H9 (cell line): ENCODE data around the gene OR10AD1. TPM values are rescaled to one million over a fixed set of nuclear protein-coding genes. Genes with fewer than 3 reads are reported as not detected.

ENCODE experiments used
- DNase-seq: peaks from one replicate; pipeline ENCODE4 v3.0.0-alpha.2; 2017
- H2AFZ ChIP-seq: one replicate; pipeline ENCODE4 v1.6.1; 2013; ENCODE audit warnings: mild to moderate bottlenecking, low read length, control low read depth, moderate library complexity
- H2AK5ac ChIP-seq: 2 replicates; pipeline ENCODE4 v1.6.1; 2013; ENCODE audit warnings: low read length, control low read depth, mixed read lengths; ENCODE audit not compliant: insufficient read length
- H2BK120ac ChIP-seq: one replicate; pipeline ENCODE4 v1.6.1; 2013; ENCODE audit warnings: low read depth, mild to moderate bottlenecking, low read length, control low read depth, inconsistent platforms; ENCODE audit not compliant: poor library complexity, severe bottlenecking
- H2BK12ac ChIP-seq: 2 replicates; pipeline ENCODE4 v1.6.1; 2013; ENCODE audit warnings: low read length, control low read depth, mixed read lengths, low read depth; ENCODE audit not compliant: insufficient read length
- H2BK15ac ChIP-seq: 2 replicates; pipeline ENCODE4 v1.6.1; 2013; ENCODE audit warnings: low read depth, low read length, control low read depth
- H2BK20ac ChIP-seq: one replicate; pipeline ENCODE4 v1.6.1; 2013; ENCODE audit warnings: low read depth, mild to moderate bottlenecking, low read length, control low read depth, inconsistent platforms; ENCODE audit not compliant: poor library complexity, severe bottlenecking
- H2BK5ac ChIP-seq: 2 replicates; pipeline ENCODE4 v1.6.1; 2013; ENCODE audit warnings: low read length, control low read depth, mixed read lengths; ENCODE audit not compliant: insufficient read length
- H3K14ac ChIP-seq: 2 replicates; pipeline ENCODE4 v1.6.1; 2013; ENCODE audit warnings: low read length, control low read depth; ENCODE audit not compliant: insufficient read depth
- H3K18ac ChIP-seq: 2 replicates; pipeline ENCODE4 v1.6.1; 2013; ENCODE audit warnings: low read depth, mild to moderate bottlenecking, mixed read lengths, low read length, control low read depth; ENCODE audit not compliant: insufficient read length
- H3K23ac ChIP-seq: 2 replicates; pipeline ENCODE4 v1.6.1; 2013; ENCODE audit warnings: low read length, control low read depth, mixed read lengths, low read depth; ENCODE audit not compliant: insufficient read length
- H3K23me2 ChIP-seq: 2 replicates; pipeline ENCODE4 v1.6.1; 2013; ENCODE audit warnings: low read depth, mild to moderate bottlenecking, mixed read lengths, low read length, control low read depth; ENCODE audit not compliant: insufficient read length, poor library complexity, severe bottlenecking
- H3K27ac ChIP-seq: 2 replicates; pipeline ENCODE4 v1.5.1; 2013; ENCODE audit warnings: low read length, control low read depth, mixed read lengths, low read depth; ENCODE audit not compliant: insufficient read length
- H3K27me3 ChIP-seq: 2 replicates; pipeline ENCODE4 v1.6.1; 2013; ENCODE audit warnings: low read length, control low read depth, inconsistent platforms; ENCODE audit not compliant: insufficient read depth
- H3K4ac ChIP-seq: 2 replicates; pipeline ENCODE4 v1.6.1; 2013; ENCODE audit warnings: low read depth, mild to moderate bottlenecking, control low read depth, inconsistent platforms, low read length, moderate library complexity
- H3K4me1 ChIP-seq: 2 replicates; pipeline ENCODE4 v1.6.1; 2013; ENCODE audit warnings: low read length, control low read depth, inconsistent platforms; ENCODE audit not compliant: insufficient read depth
- H3K4me2 ChIP-seq: 2 replicates; pipeline ENCODE4 v1.6.1; 2013; ENCODE audit warnings: low read length, control low read depth, mixed read lengths; ENCODE audit not compliant: insufficient read length, insufficient read depth
- H3K56ac ChIP-seq: 2 replicates; pipeline ENCODE4 v1.6.1; 2013; ENCODE audit warnings: low read depth, mild to moderate bottlenecking, mixed read lengths, low read length, control low read depth; ENCODE audit not compliant: insufficient read length
- H3K79me1 ChIP-seq: 2 replicates; pipeline ENCODE4 v1.6.1; 2013; ENCODE audit warnings: low read depth, mild to moderate bottlenecking, moderate library complexity, low read length, control low read depth, inconsistent platforms; ENCODE audit not compliant: insufficient read depth, poor library complexity, severe bottlenecking
- H3K79me2 ChIP-seq: 2 replicates; pipeline ENCODE4 v1.6.1; 2013; ENCODE audit warnings: low read length, control low read depth, inconsistent platforms; ENCODE audit not compliant: insufficient read depth
- H3K9ac ChIP-seq: 2 replicates; pipeline ENCODE4 v1.6.1; 2013; ENCODE audit warnings: low read length, control low read depth, mixed read lengths; ENCODE audit not compliant: insufficient read length; ENCODE audit errors: extremely low read depth
- H3K9me3 ChIP-seq: one replicate; pipeline ENCODE4 v1.6.1; 2013; ENCODE audit warnings: low read depth, low read length, inconsistent platforms; ENCODE audit not compliant: control insufficient read depth
- H3T11ph ChIP-seq: one replicate; pipeline ENCODE4 v1.6.1; 2013; ENCODE audit warnings: mild to moderate bottlenecking, low read length, control low read depth, inconsistent platforms
- H4K20me1 ChIP-seq: one replicate; pipeline ENCODE4 v1.6.1; 2013; ENCODE audit not compliant: control insufficient read depth, insufficient read length, insufficient read depth
- H4K5ac ChIP-seq: 2 replicates; pipeline ENCODE4 v1.6.1; 2013; ENCODE audit warnings: low read depth, mild to moderate bottlenecking, mixed read lengths, low read length, control low read depth; ENCODE audit not compliant: insufficient read length
- H4K8ac ChIP-seq: replicated peaks from 2 replicates; pipeline ENCODE4 v1.6.1; 2013; ENCODE audit warnings: low read length, control low read depth, mixed read lengths, low read depth; ENCODE audit not compliant: insufficient read length
- H4K91ac ChIP-seq: 2 replicates; pipeline ENCODE4 v1.6.1; 2013; ENCODE audit warnings: low read depth, mild to moderate bottlenecking, moderate library complexity, mixed read lengths, low read length, control low read depth; ENCODE audit not compliant: insufficient read length
- H3K27ac Mint-ChIP-seq, 3 experiments: 2 replicates in 2 of 3; 3 replicates in 1 of 3; pipeline ENCODE4 v1.8.0; 2020 to 2021; ENCODE audit warnings: mixed read lengths in 3 of 3, mild to moderate bottlenecking in 1 of 3, moderate library complexity in 1 of 3
- H3K27me3 Mint-ChIP-seq: 2 replicates; pipeline ENCODE4 v1.8.0; 2021; ENCODE audit warnings: low read depth, mild to moderate bottlenecking, moderate library complexity, mixed read lengths
- H3K36me3 Mint-ChIP-seq, 3 experiments: 2 replicates in 2 of 3; 3 replicates in 1 of 3; pipeline ENCODE4 v1.8.0; 2020 to 2021; ENCODE audit warnings: low read depth in 3 of 3, mixed read lengths in 3 of 3; ENCODE audit not compliant: insufficient read depth in 1 of 3
- H3K4me1 Mint-ChIP-seq, 2 experiments: 2 replicates each; pipeline ENCODE4 v1.8.0; 2020; ENCODE audit warnings: mixed read lengths in 2 of 2
- H3K4me3 Mint-ChIP-seq, 2 experiments: 2 replicates in 1 of 2; 3 replicates in 1 of 2; pipeline ENCODE4 v1.8.0; 2020 to 2021; ENCODE audit warnings: mild to moderate bottlenecking in 2 of 2, mixed read lengths in 2 of 2, moderate library complexity in 1 of 2
- H3K9me3 Mint-ChIP-seq, 2 experiments: 2 replicates in 1 of 2; 3 replicates in 1 of 2; pipeline ENCODE4 v1.8.0; 2020; ENCODE audit warnings: mild to moderate bottlenecking in 2 of 2, mixed read lengths in 2 of 2, moderate library complexity in 1 of 2
- CTCF ChIP-seq: fragments of 200-600 bp; sonication (generic); conservative IDR thresholded peaks from 3 replicates; pipeline ENCODE4 v1.8.0; 2021; ENCODE audit warnings: antibody characterized with exemption, mild to moderate bottlenecking
- WGBS: extraction: QIAGEN DNeasy Blood & Tissue Kit; methylation state at CpG from one replicate; pipeline ENCODE4 v1.1.7; 2013; ENCODE audit warnings: missing lambda C conversion rate, low lambda C conversion rate, mixed read lengths; ENCODE audit not compliant: insufficient read length; ENCODE audit errors: extremely low coverage; 5-methylcytosine and 5-hydroxymethylcytosine counted together
- total RNA-seq: library from RNA; stranded (reverse); gene quantifications from 2 replicates; pipeline ENCODE4 v1.2.1, GENCODE V29; 2021

Gene OR10AD1
- total RNA-seq, 1 experiment from 2014 or later = not detected

DNA sequence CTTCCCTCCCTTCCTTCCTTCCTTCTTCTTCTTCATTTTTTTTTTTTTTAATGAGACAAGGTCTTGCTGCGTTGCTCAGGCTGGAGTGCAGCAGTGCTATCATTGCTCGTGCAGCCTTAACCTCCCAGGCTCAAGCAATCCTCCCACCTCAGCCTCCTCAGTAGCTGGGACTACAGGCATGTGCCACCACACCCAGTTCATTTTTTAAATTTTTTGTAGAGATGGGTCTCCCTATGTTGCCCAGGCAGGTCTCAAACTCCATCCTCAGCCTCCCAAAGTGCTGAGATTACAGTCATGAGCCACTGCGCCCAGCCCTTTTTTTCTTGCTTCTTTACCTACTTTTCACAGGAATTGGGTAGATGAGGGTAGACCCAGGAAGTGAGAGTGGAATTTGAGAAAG is 1.6 kb downstream of the OR10AD1 start:
- no peaks in the 10 kb centered on the region for H3K79me2 ChIP-seq
- no peak overlapping the region for H3K9ac ChIP-seq
- H3K14ac ChIP-seq = no peak overlapping the region
- H3K23ac ChIP-seq = no peak overlapping the region
- DNase-seq = no peak
- H3K27me3 ChIP-seq = peaks cover 4% of the 10 kb centered on the region; the same call in 1 of the 2 replicates
- no peak overlapping the region for H2BK120ac ChIP-seq
- H4K5ac ChIP-seq = no peak overlapping the region
- H3K79me1 ChIP-seq = no peaks in the 10 kb centered on the region
- Mint-ChIP-seq H3K27ac (no peak overlapping the region), H3K9me3 (peaks cover 24 to 52% of the 10 kb centered on the region in 2 experiments), H3K27me3 (peaks cover 72% of the 10 kb centered on the region), H3K4me3 (no peak overlapping the region), H3K36me3 (peaks cover 10 to 21% (median 11%) of the 10 kb centered on the region in 3 experiments; a peak in 6 of 7 replicates), H3K4me1 (peaks cover 9 to 13% of the 10 kb centered on the region in 2 experiments; a peak in 3 of 4 replicates)
- H2AK5ac ChIP-seq = no peak overlapping the region
- H4K8ac ChIP-seq = no peak overlapping the region
- no peak overlapping the region for H2BK12ac ChIP-seq
- H3K4me2 ChIP-seq = no peak overlapping the region
- no peak for TF ChIP-seq CTCF
- H2BK5ac ChIP-seq = no peak overlapping the region
- no peak overlapping the region for H3K27ac ChIP-seq
- no peak overlapping the region for H3K56ac ChIP-seq
- H3T11ph ChIP-seq = no peak overlapping the region
- H3K18ac ChIP-seq = no peak overlapping the region
- no peaks in the 10 kb centered on the region for H4K20me1 ChIP-seq
- no CpG with 5 or more reads among the region's 3 CpGs for WGBS
- peaks cover 7% of the 10 kb centered on the region for H3K23me2 ChIP-seq
- no peaks in the 10 kb centered on the region for H3K9me3 ChIP-seq
- no peak overlapping the region for H2BK20ac ChIP-seq
- no peak overlapping the region for H2AFZ ChIP-seq
- no peak overlapping the region for H4K91ac ChIP-seq
- no peak overlapping the region for H2BK15ac ChIP-seq
- no peaks in the 10 kb centered on the region for H3K4me1 ChIP-seq
- H3K4ac ChIP-seq = no peak overlapping the region
